ENCODE measurements around the gene GRPEL2.

- TF ChIP-seq CTCF (IDR thresholded peaks at IDR 0.05; ENCODE audit: low read depth, low read length): no peak
- TF ChIP-seq POLR2A (IDR thresholded peaks at IDR 0.05; ENCODE audit: extremely low read depth, insufficient read length): no peak
These were observed 17.2 kb downstream of the GRPEL2 start for GRCh38 chr5:149362541-149362940.

Measured in NB4 (cell line).